Endothelial cell of umbilical vein (primary cell): ENCODE results near the gene STYX. TPM values are rescaled to one million over a fixed set of nuclear protein-coding genes. Genes with fewer than 3 reads are reported as not detected.

Experiments
- BruUV-seq: library from RNA; stranded (reverse); fragments of 400-500 nt; replicated peaks from 2 replicates; lab custom pipeline; 2021; lab: Mats Ljungman, UMichigan
- CTCF ChIA-PET: fragments of 300-600, 350-600 bp; sonication (Branson Sonifier 250); formaldehyde crosslinking; loops from one replicate; lab custom pipeline; 2021; ENCODE audit warnings: antibody characterized with exemption, inconsistent platforms; lab: Charles Lee
- POLR2A ChIA-PET: fragments of 300-600, 350-600 bp; sonication (Branson Sonifier 250); formaldehyde crosslinking; loops from one replicate; lab custom pipeline; 2021; ENCODE audit warnings: antibody characterized with exemption, inconsistent platforms; lab: Charles Lee
- DNase-seq: peaks from one replicate; pipeline ENCODE4 v3.0.0-alpha.2; 2011; ENCODE audit warnings: low read depth, low spot score
- FAIRE-seq: peaks from 2 replicates; lab custom pipeline; 2011; peaks lifted over from hg19 to GRCh38; lab: Jason Lieb, UNC
- H2AFZ ChIP-seq: 2 replicates; pipeline ENCODE4 v1.6.0; 2012; ENCODE audit warnings: low read depth, low read length, control low read depth, inconsistent platforms
- H3K27ac ChIP-seq: 2 replicates; pipeline ENCODE4 v1.5.1; 2011; ENCODE audit warnings: low read depth, mild to moderate bottlenecking, control low read depth, low read length, moderate library complexity; ENCODE audit not compliant: insufficient read depth
- H3K27me3 ChIP-seq, 2 experiments: 2 replicates each; pipeline versions ENCODE4 v1.6.0 to v1.6.1; 2011; ENCODE audit warnings: low read length in 2 of 2, mixed read lengths in 1 of 2; ENCODE audit not compliant: control insufficient read depth in 2 of 2, insufficient read depth in 2 of 2
- H3K36me3 ChIP-seq, 2 experiments: 2 replicates in 1 of 2; 3 replicates in 1 of 2; pipeline ENCODE4 v1.5.1; 2011; ENCODE audit warnings: low read length in 2 of 2, mild to moderate bottlenecking in 1 of 2, moderate library complexity in 1 of 2; ENCODE audit not compliant: control insufficient read depth in 2 of 2, insufficient read depth in 2 of 2; ENCODE audit errors: extremely low read depth in 1 of 2
- H3K4me1 ChIP-seq: 3 replicates; pipeline ENCODE4 v1.5.1; 2011; ENCODE audit warnings: mild to moderate bottlenecking, low read length; ENCODE audit not compliant: control insufficient read depth, insufficient read depth; ENCODE audit errors: extremely low read depth
- H3K4me2 ChIP-seq: 2 replicates; pipeline ENCODE4 v1.6.1; 2011; ENCODE audit warnings: low read length, control low read depth, mixed read lengths; ENCODE audit not compliant: insufficient read depth
- H3K4me3 ChIP-seq, 3 experiments: fragments of 200-600 bp in 1 of 3; sonication (generic), shearing (Covaris generic) in 1 of 3; replicated peaks in 1 of 3; 2 replicates each; pipeline ENCODE4 v1.5.1; 2011 to 2016; ENCODE audit warnings: control low read depth in 3 of 3, low read length in 3 of 3, mild to moderate bottlenecking in 2 of 3, inconsistent platforms in 1 of 3, low read depth in 1 of 3, moderate library complexity in 1 of 3; ENCODE audit not compliant: insufficient read depth in 1 of 3
- H3K79me2 ChIP-seq: 2 replicates; pipeline ENCODE4 v1.6.0; 2012; ENCODE audit warnings: low read length, inconsistent platforms; ENCODE audit not compliant: control insufficient read depth, insufficient read depth
- H3K9ac ChIP-seq: replicated peaks from 2 replicates; pipeline ENCODE3; 2011; ENCODE audit warnings: low read length, control low read depth; ENCODE audit not compliant: insufficient read depth; ENCODE audit errors: extremely low read depth
- H3K9me1 ChIP-seq: replicated peaks from 3 replicates; pipeline ENCODE4 v1.6.0; 2011; ENCODE audit warnings: mild to moderate bottlenecking, low read length; ENCODE audit not compliant: control insufficient read depth, insufficient read depth; ENCODE audit errors: extremely low read depth
- H3K9me3 ChIP-seq: replicated peaks from 2 replicates; pipeline ENCODE4 v1.5.1; 2012; ENCODE audit warnings: low read length, inconsistent platforms; ENCODE audit not compliant: control insufficient read depth, insufficient read depth
- H4K20me1 ChIP-seq: replicated peaks from 2 replicates; pipeline ENCODE3; 2011; ENCODE audit warnings: mild to moderate bottlenecking, low read length; ENCODE audit not compliant: control insufficient read depth, insufficient read depth; ENCODE audit errors: extremely low read depth
- CTCF ChIP-seq, 2 donors: IDR thresholded peaks; 1 replicate in 1 of 2; 2 replicates in 1 of 2; pipeline ENCODE4 v1.5.1; 2011; ENCODE audit warnings: low read length in 2 of 2, mild to moderate bottlenecking in 2 of 2, moderate library complexity in 2 of 2, control low read depth in 1 of 2, inconsistent platforms in 1 of 2, low read depth in 1 of 2; ENCODE audit not compliant: insufficient read depth in 1 of 2; ENCODE audit errors: extremely low read depth in 1 of 2
- EZH2 ChIP-seq: IDR thresholded peaks from 2 replicates; pipeline ENCODE4 v1.6.1; 2012; ENCODE audit warnings: borderline replicate concordance, low read depth, mild to moderate bottlenecking, moderate library complexity, low read length, inconsistent platforms; ENCODE audit not compliant: severe bottlenecking
- FOS ChIP-seq: IDR thresholded peaks from 2 replicates; pipeline ENCODE4 v1.6.1; 2011; ENCODE audit warnings: mild to moderate bottlenecking, low read length, moderate library complexity, borderline replicate concordance; ENCODE audit not compliant: insufficient read depth
- GATA2 ChIP-seq: IDR thresholded peaks from 2 replicates; pipeline ENCODE4 v1.7.0; 2011; ENCODE audit warnings: low read depth, mild to moderate bottlenecking, moderate library complexity, mixed read lengths, low read length; ENCODE audit not compliant: insufficient read length, insufficient read depth
- JUN ChIP-seq: IDR thresholded peaks from 2 replicates; pipeline ENCODE4 v1.6.1; 2011; ENCODE audit warnings: borderline replicate concordance, low read depth; ENCODE audit not compliant: insufficient read length, insufficient read depth
- MAX ChIP-seq: IDR thresholded peaks from 2 replicates; pipeline ENCODE4 v1.6.1; 2011; ENCODE audit not compliant: insufficient read depth, insufficient read length
- dilution Hi-C: fragments of 300-500 bp; cut with MboI; formaldehyde crosslinking; loops from one replicate; pipeline ENCODE4 v1.15.0; 2019; ENCODE audit warnings: low sequenced_read_pairs; ENCODE audit not compliant: extremely low pct_ligation_motif_present
- intact Hi-C: fragments of 100-400 bp; cut with micrococcal nuclease; formaldehyde crosslinking; loops from one replicate; pipeline ENCODE4 v1.10.0; 2022
- polyA plus RNA-seq, 4 experiments: library from polyadenylated mRNA; depleted of rRNA in 3 of 4; stranded (reverse) in 3 of 4; unstranded in 1 of 4; fragments of >200 nt; gene quantifications; 2 replicates each; pipeline versions ENCODE4 v1.2.1 to v1.2.3, GENCODE V29; 2011 to 2012; ENCODE audit warnings: missing spikeins in 1 of 4
- total RNA-seq: library from RNA; stranded (reverse); gene quantifications from 2 replicates; pipeline ENCODE4 v1.2.3, GENCODE V29; 2021

The STYX gene
- total and polyA plus RNA-seq, 2 donors (not counting 3 experiments of a cell fraction or from before 2014, with no cell fraction given), result 6.2 to 21.3 TPM

GRCh38 chr14:52692248-52692962 lies 37.6 kb upstream of the STYX start:
- H3K9me1 ChIP-seq, result no peaks in the 10 kb centered on the region
- H3K79me2 ChIP-seq, result peaks cover 76% of the 10 kb centered on the region
- dilution Hi-C loops (no loop called here), intact Hi-C loops (no loop called here)
- DNase-seq (no peak), FAIRE-seq (peak; percentile 48)
- no peak overlapping the region for H3K9ac ChIP-seq
- H3K4me3 ChIP-seq, result no peak overlapping the region
- H3K4me1 ChIP-seq, result peaks cover 8% of the 10 kb centered on the region
- CTCF ChIA-PET, result interaction anchor here (0.7 to 1.5 kb wide), 3 partner anchors 8 to 32 kb away, joined by 3 read pairs; no protein-coding TSS in a partner anchor
- H3K36me3 ChIP-seq, result no peaks in the 10 kb centered on the region
- no peak overlapping the region for H3K27ac ChIP-seq
- no peaks in the 10 kb centered on the region for H3K9me3 ChIP-seq
- peak overlapping the region; percentile 21 for H3K4me2 ChIP-seq
- no peaks in the 10 kb centered on the region for H3K27me3 ChIP-seq
- POLR2A ChIA-PET, result interaction anchor here (0.6 kb wide), 1 partner anchor 105 kb away, joined by 4 read pairs; no protein-coding TSS in a partner anchor
- no peak overlapping the region for H2AFZ ChIP-seq
- TF ChIP-seq MAX, result no peak
- BruUV-seq, result no TSS peak
- peaks cover 3% of the 10 kb centered on the region for H4K20me1 ChIP-seq

GRCh38 chr14:52693036-52693435 lies 36.9 kb upstream of the STYX start:
- no peak overlapping the region for H3K4me2 ChIP-seq
- no peaks in the 10 kb centered on the region for H3K36me3 ChIP-seq
- H2AFZ ChIP-seq, result no peak overlapping the region
- no peaks in the 10 kb centered on the region for H3K9me1 ChIP-seq
- ChIA-PET POLR2A (no interaction called here), CTCF (interaction anchor here (1.5 kb wide), 1 partner anchor 30 kb away, joined by 3 read pairs; no protein-coding TSS in a partner anchor)
- H3K4me3 ChIP-seq, result no peak overlapping the region
- BruUV-seq, result no TSS peak
- dilution Hi-C loops, result no loop called here
- peaks cover 8% of the 10 kb centered on the region for H3K4me1 ChIP-seq
- no peaks in the 10 kb centered on the region for H3K27me3 ChIP-seq
- no peak overlapping the region for H3K9ac ChIP-seq
- DNase-seq (no peak), FAIRE-seq (no peak)
- H4K20me1 ChIP-seq, result peaks cover 3% of the 10 kb centered on the region
- intact Hi-C loops, result no loop called here
- no peaks in the 10 kb centered on the region for H3K9me3 ChIP-seq
- TF ChIP-seq FOS, result no peak
- no peak for TF ChIP-seq CTCF (IDR thresholded peaks at IDR 0.05; ENCODE audit: extremely low read depth in 1 of 2, insufficient read depth in 1 of 2, low read depth in 1 of 2, low read length in 2 of 2)
- no peak for TF ChIP-seq EZH2
- TF ChIP-seq GATA2, result no peak
- TF ChIP-seq JUN, result no peak
- no peak overlapping the region for H3K27ac ChIP-seq
- peaks cover 69% of the 10 kb centered on the region for H3K79me2 ChIP-seq
